K562 treated with DMSO at 1 percent for 12 hours (cell line): Measurements from ENCODE around the gene GEMIN4. TPM values are rescaled to one million over a fixed set of nuclear protein-coding genes. Genes with fewer than 3 reads are reported as not detected.

ENCODE experiments used
- total RNA-seq: library from RNA; unstranded; fragments of 300-600 nt; gene quantifications from 2 replicates; pipeline ENCODE4 v1.2.3, GENCODE V29; 2022; ENCODE audit not compliant: insufficient read depth

GEMIN4 gene
- 8.3 and 20.1 TPM in 2 replicates for total RNA-seq

DNA sequence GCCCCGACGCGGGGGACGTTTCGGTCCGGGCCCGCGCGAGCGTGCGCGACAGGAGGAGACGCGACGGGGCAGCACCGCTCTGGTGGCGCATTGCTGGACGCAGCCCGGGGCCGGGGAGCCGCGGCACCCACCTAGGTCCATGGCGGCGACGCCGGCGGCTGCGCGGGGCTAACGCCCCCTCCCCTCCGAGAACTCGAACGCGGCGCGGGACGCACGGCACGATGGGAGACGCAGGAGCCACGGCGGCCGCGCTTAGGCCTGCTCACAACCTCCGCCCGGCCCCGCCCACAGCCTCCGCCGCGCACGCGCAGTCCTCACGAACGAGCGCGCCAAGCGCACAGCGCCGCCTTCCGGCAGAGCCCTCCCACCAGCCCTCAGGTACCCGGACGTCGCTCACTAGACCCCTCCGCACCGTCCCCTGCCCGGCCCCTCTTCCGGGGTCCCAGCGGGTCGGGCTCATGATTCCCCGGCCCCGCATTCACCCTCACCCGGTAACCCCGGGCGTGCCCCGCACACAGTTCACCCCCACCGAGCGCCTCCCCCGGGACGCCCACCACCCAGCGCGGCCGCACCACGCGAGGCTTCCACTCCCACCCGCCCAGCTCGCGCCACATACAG, at the start of gene GEMIN4:
Gene GEMIN4 (minus strand): TSS at position 263 of the 618 bp plus-strand sequence. CDS start 122 bp downstream, at position 141.

DNA sequence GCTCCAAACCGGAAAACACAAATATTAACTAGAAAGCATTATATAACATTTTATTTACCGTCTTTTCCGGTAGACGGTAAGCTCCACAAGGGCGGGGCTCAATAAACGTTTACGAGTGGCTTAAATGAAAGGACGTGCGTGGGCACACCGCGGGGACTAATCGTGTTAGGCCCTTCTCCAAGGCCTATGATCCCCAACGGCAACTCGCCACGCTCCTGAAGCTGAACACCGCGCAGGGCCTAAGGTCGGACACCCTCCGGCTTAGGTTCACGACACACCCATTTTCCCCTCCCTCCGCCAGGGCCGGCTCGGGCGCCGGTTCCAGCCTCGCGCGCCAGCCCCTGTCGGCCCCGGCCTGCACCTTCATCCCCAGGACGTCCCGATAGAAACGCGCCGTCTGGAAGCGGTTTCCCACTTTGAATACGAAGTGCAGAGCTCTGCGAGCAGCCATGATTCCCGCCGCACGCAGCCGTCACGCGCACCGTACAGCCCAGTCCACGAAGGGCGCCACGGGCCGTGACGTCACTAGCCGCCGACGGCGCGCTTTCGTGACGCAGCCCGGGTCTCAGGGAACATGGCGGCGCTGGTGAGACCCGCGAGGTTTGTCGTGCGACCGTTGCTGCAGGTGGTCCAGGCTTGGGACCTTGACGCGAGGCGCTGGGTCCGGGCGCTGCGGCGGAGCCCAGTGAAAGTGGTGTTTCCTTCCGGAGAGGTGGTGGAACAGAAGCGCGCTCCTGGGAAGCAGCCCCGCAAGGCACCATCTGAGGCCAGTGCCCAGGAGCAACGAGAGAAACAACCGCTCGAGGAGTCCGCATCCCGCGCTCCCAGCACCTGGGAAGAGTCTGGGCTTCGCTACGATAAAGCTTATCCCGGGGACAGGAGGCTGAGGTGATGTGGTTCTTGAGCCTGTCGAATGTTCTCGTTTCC, 30.0 kb upstream of the GEMIN4 start, which contains the start of the genes GLOD4 and MRM3:
Gene GLOD4 (minus strand): TSS at position 476 of the 927 bp plus-strand sequence. CDS start 25 bp downstream, at position 451.
Gene MRM3 (plus strand): TSS at position 549 of the 927 bp plus-strand sequence. CDS start 26 bp downstream, at position 575.

DNA sequence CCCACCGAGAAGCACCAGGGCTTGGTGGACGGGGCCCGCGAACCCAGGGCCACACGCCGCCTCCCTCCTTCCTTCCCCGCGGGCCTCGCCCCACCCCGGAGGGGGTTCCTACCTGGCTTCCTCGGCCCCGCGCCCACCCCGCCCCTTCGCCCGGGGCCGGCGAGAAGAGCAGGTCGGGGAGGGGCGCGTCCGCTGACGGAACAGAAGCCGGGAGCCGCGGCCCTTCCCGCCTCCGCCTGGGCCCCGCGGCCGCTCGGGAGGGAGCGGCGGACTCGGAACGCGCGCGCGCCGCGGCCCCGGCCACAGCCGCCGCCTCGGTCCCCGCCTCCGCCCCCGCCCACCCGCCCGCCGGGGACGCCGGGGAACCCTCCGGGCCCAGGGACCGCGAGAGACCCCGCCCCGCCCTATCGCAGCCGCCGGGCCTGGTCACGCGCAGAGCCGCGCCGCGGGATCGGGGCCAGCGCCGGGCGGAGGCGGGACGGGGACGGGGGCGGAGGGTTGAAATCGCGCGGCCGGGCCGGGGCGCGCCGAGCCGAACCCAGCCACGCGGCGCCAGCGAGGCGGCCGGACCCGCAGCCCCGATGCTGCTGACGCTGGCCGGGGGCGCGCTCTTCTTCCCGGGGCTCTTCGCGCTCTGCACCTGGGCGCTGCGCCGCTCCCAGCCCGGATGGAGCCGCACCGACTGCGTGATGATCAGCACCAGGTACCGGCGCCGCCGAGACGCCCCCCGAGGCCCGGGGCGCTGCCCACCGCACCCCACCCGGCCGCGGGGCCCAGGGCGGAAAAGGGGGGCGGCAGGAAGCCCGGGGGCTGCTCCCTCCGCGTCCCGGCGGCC, 19.8 kb downstream of the GEMIN4 start, which contains the start of gene TLCD3A:
Gene TLCD3A (plus strand): TSS at position 530 of the 835 bp plus-strand sequence. CDS start 52 bp downstream, at position 582.

Other genes starting within 250 kb of the GEMIN4 start
- gene VPS53, start 37.4 kb downstream of the GEMIN4 start, total RNA-seq, result 7.2 and 8.9 TPM in 2 replicates
- gene TLCD3A, start 19.7 kb downstream of the GEMIN4 start, total RNA-seq, result 5.0 and 8.6 TPM in 2 replicates
- 26.4 and 33.4 TPM in 2 replicates for gene GLOD4, start 30.0 kb upstream of the GEMIN4 start, total RNA-seq
- 11.4 and 15.5 TPM in 2 replicates for gene MRM3, start 30.1 kb upstream of the GEMIN4 start, total RNA-seq
- gene NXN, start 227.5 kb upstream of the GEMIN4 start, total RNA-seq, result 1.0 and 1.7 TPM in 2 replicates
- 5.3 and 7.5 TPM in 2 replicates for gene TIMM22, start 244.9 kb upstream of the GEMIN4 start, total RNA-seq